ENCODE data around the gene KRT36. TPM values are rescaled to one million over a fixed set of nuclear protein-coding genes. Genes with fewer than 3 reads are reported as not detected.

The KRT36 gene
- total RNA-seq, 4 donors from 2014 or later = not detected

DNA sequence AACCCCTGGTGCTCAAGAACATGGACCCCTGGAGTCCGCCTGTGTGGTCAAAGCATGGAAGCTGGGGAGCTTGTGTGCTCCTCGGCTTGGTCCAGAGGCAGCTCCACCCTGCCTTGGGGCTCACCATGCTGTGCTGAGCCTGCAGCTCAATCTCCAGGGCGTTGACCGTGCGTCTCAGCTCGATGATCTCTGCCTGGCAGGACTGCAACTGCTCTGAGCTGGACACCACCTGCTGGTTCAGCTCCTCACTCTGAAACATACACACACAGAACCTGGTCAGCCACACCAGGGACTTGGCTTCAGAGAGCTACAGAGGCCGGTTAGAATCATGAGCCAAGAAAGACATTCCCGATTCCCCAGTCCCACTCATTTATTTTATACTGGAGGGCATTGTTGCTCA, 11.5 kb downstream of the KRT36 start:
- H3K4me1 ChIP-seq = no peaks in the 10 kb centered on the region
- no peak overlapping the region for H3K27ac ChIP-seq
- no peaks in the 10 kb centered on the region for H3K27me3 ChIP-seq
- in situ Hi-C loops (cut with MboI; ENCODE audit: low pct_ligation_motif_present in 1 of 4, low pct_unique_long_range_greater_than_20kb in 1 of 4, low sequenced_read_pairs in 3 of 4) (no loop called here), intact Hi-C loops (cut with DNase I; ENCODE audit: low total_unique reads) (no loop called here)
- TF ChIP-seq EP300 (IDR thresholded peaks at IDR 0.05; ENCODE audit: low read depth) (no peak), POLR2A (IDR thresholded peaks at IDR 0.05) (no peak), POLR2AphosphoS5 (IDR thresholded peaks at IDR 0.05) (no peak)
- TF ChIP-seq, protein P1, sequence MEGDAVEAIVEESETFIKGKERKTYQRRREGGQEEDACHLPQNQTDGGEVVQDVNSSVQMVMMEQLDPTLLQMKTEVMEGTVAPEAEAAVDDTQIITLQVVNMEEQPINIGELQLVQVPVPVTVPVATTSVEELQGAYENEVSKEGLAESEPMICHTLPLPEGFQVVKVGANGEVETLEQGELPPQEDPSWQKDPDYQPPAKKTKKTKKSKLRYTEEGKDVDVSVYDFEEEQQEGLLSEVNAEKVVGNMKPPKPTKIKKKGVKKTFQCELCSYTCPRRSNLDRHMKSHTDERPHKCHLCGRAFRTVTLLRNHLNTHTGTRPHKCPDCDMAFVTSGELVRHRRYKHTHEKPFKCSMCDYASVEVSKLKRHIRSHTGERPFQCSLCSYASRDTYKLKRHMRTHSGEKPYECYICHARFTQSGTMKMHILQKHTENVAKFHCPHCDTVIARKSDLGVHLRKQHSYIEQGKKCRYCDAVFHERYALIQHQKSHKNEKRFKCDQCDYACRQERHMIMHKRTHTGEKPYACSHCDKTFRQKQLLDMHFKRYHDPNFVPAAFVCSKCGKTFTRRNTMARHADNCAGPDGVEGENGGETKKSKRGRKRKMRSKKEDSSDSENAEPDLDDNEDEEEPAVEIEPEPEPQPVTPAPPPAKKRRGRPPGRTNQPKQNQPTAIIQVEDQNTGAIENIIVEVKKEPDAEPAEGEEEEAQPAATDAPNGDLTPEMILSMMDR (IDR thresholded peaks at IDR 0.05) = no peak
- DNase-seq = no peak
- H3K4me3 ChIP-seq = no peak overlapping the region
- H3K9me3 ChIP-seq = no peaks in the 10 kb centered on the region
- H3K36me3 ChIP-seq = no peaks in the 10 kb centered on the region
- WGBS, 2 donors (ENCODE audit: low coverage in 1 of 2) = 81% methylated on average over 8 of the region's 8 CpGs; no CpG with 5 or more reads in 1 of the 2 donors

GRCh38 chr17:41476866-41477815, 12.6 kb downstream of the KRT36 start:
- H3K27me3 ChIP-seq = no peaks in the 10 kb centered on the region
- 90 to 91% methylated on average over 8 to 22 of the region's 22 CpGs for WGBS, 2 donors (ENCODE audit: low coverage in 1 of 2)
- no peaks in the 10 kb centered on the region for H3K36me3 ChIP-seq
- H3K4me3 ChIP-seq = no peak overlapping the region
- TF ChIP-seq, protein P1 (IDR thresholded peaks at IDR 0.05) = no peak
- TF ChIP-seq POLR2A (IDR thresholded peaks at IDR 0.05) (no peak), EP300 (IDR thresholded peaks at IDR 0.05; ENCODE audit: low read depth) (no peak), POLR2AphosphoS5 (IDR thresholded peaks at IDR 0.05) (no peak)
- no peak for DNase-seq
- H3K27ac ChIP-seq = no peak overlapping the region
- H3K9me3 ChIP-seq = no peaks in the 10 kb centered on the region
- intact Hi-C loops (cut with DNase I; ENCODE audit: low total_unique reads) (no loop called here), in situ Hi-C loops (cut with MboI; ENCODE audit: low pct_ligation_motif_present in 1 of 4, low pct_unique_long_range_greater_than_20kb in 1 of 4, low sequenced_read_pairs in 3 of 4) (no loop called here)
- no peaks in the 10 kb centered on the region for H3K4me1 ChIP-seq

- no peak for TF ChIP-seq POLR2A (IDR thresholded peaks at IDR 0.05)
- TF ChIP-seq, protein P1 (IDR thresholded peaks at IDR 0.05) = no peak
- no peak for TF ChIP-seq POLR2AphosphoS5 (IDR thresholded peaks at IDR 0.05)
- no peak for TF ChIP-seq EP300 (IDR thresholded peaks at IDR 0.05; ENCODE audit: low read depth)
- WGBS, 2 donors (ENCODE audit: low coverage in 1 of 2) = 98% methylated on average over 4 of the region's 4 CpGs; no CpG with 5 or more reads in 1 of the 2 donors
- Histone ChIP-seq H3K4me3 (no peak overlapping the region), H3K36me3 (no peaks in the 10 kb centered on the region), H3K27ac (no peak overlapping the region), H3K9me3 (no peaks in the 10 kb centered on the region), H3K4me1 (no peaks in the 10 kb centered on the region), H3K27me3 (no peaks in the 10 kb centered on the region)
- no peak for DNase-seq
- intact Hi-C loops (cut with DNase I; ENCODE audit: low total_unique reads) (no loop called here), in situ Hi-C loops (cut with MboI; ENCODE audit: low pct_ligation_motif_present in 1 of 4, low pct_unique_long_range_greater_than_20kb in 1 of 4, low sequenced_read_pairs in 3 of 4) (no loop called here)
Measured at GRCh38 chr17:41475421-41475820, 14.3 kb downstream of the KRT36 start.

GRCh38 chr17:41474863-41475262, 14.8 kb downstream of the KRT36 start:
- TF ChIP-seq, protein P1 (IDR thresholded peaks at IDR 0.05) = no peak
- TF ChIP-seq POLR2A (IDR thresholded peaks at IDR 0.05) (no peak), EP300 (IDR thresholded peaks at IDR 0.05; ENCODE audit: low read depth) (no peak)
- Histone ChIP-seq H3K4me1 (no peaks in the 10 kb centered on the region), H3K27ac (no peak overlapping the region), H3K4me3 (no peak overlapping the region), H3K9me3 (no peaks in the 10 kb centered on the region), H3K27me3 (no peaks in the 10 kb centered on the region), H3K36me3 (no peaks in the 10 kb centered on the region)
- in situ Hi-C loops (cut with MboI; ENCODE audit: low pct_ligation_motif_present in 1 of 4, low pct_unique_long_range_greater_than_20kb in 1 of 4, low sequenced_read_pairs in 3 of 4) (no loop called here), intact Hi-C loops (cut with DNase I; ENCODE audit: low total_unique reads) (no loop called here)
- no peak for DNase-seq
- 29 to 48% methylated on average over 6 to 8 of the region's 8 CpGs for WGBS, 2 donors (ENCODE audit: low coverage in 1 of 2)

Data from transverse colon (tissue), 4 donors.